Osteoblast (primary cell): ENCODE data around the gene DNAJC11. TPM values are rescaled to one million over a fixed set of nuclear protein-coding genes. Genes with fewer than 3 reads are reported as not detected.
A peak's percentile ranks its signal among the peaks of the same experiment; 100 is the strongest.
"Not testable (repeated sequence)": the region's sequence is repeated elsewhere in the genome, so short reads cannot be mapped to it uniquely, and the experiment has no call there.

Experiments used
- DNase-seq: peaks from one replicate; pipeline ENCODE4 v3.0.0; 2011; ENCODE audit warnings: low spot score, mixed read lengths; ENCODE audit not compliant: insufficient read length; ENCODE audit errors: missing footprints
- H2AFZ ChIP-seq: 2 replicates; pipeline ENCODE4 v1.6.0; 2011; ENCODE audit warnings: mild to moderate bottlenecking, low read length
- H3K27ac ChIP-seq: 2 replicates; pipeline ENCODE4 v1.5.1; 2011; ENCODE audit warnings: mild to moderate bottlenecking, low read depth, low read length, moderate library complexity
- H3K27me3 ChIP-seq: 2 replicates; pipeline ENCODE4 v1.6.0; 2012; ENCODE audit warnings: mild to moderate bottlenecking, control low read depth, inconsistent platforms, low read length, moderate library complexity; ENCODE audit not compliant: insufficient read depth
- H3K36me3 ChIP-seq: 2 replicates; pipeline ENCODE4 v1.5.1; 2011; ENCODE audit warnings: mild to moderate bottlenecking, low read length, control low read depth, moderate library complexity; ENCODE audit not compliant: insufficient read depth
- H3K4me1 ChIP-seq: 2 replicates; pipeline ENCODE4 v1.5.1; 2011; ENCODE audit warnings: mild to moderate bottlenecking, low read length, control low read depth, moderate library complexity; ENCODE audit not compliant: insufficient read depth
- H3K4me2 ChIP-seq: 2 replicates; pipeline ENCODE4 v1.6.0; 2011; ENCODE audit warnings: mild to moderate bottlenecking, low read length; ENCODE audit not compliant: insufficient read depth
- H3K4me3 ChIP-seq: fragments of 200-600 bp; sonication (generic); 3 replicates; pipeline ENCODE4 v1.5.1; 2012; ENCODE audit warnings: mild to moderate bottlenecking, low read length, inconsistent platforms; ENCODE audit not compliant: insufficient read depth
- H3K79me2 ChIP-seq: 2 replicates; pipeline ENCODE4 v1.6.0; 2012; ENCODE audit warnings: mild to moderate bottlenecking, low read length, control low read depth, inconsistent platforms; ENCODE audit not compliant: insufficient read depth
- H3K9me3 ChIP-seq: 2 replicates; pipeline ENCODE4 v1.5.1; 2011; ENCODE audit warnings: low read depth, low read length, control low read depth
- H4K20me1 ChIP-seq: 2 replicates; pipeline ENCODE4 v1.6.0; 2012; ENCODE audit warnings: mild to moderate bottlenecking, low read length, control low read depth; ENCODE audit not compliant: insufficient read depth
- CTCF ChIP-seq: IDR thresholded peaks from 2 replicates; pipeline ENCODE4 v1.5.1; 2011; ENCODE audit warnings: mild to moderate bottlenecking, low read depth, low read length, moderate library complexity; ENCODE audit errors: extremely low read depth
- total RNA-seq: library from RNA; depleted of rRNA; stranded (reverse); fragments of >200 nt; gene quantifications from 2 replicates; pipeline ENCODE4 v1.2.3, GENCODE V29; 2012

DNAJC11 gene
- total RNA-seq, 1 donor = 26.8 TPM

- Histone ChIP-seq H3K27ac (peak overlapping the region; percentile 33), H2AFZ (no peak overlapping the region), H3K4me1 (no peaks in the 10 kb centered on the region), H3K9me3 (no peaks in the 10 kb centered on the region), H3K79me2 (no peaks in the 10 kb centered on the region), H3K4me3 (peak overlapping the region; percentile 13), H3K4me2 (peak overlapping the region; percentile 40), H3K27me3 (no peaks in the 10 kb centered on the region), H4K20me1 (no peaks in the 10 kb centered on the region), H3K36me3 (peaks cover 60% of the 10 kb centered on the region)
- peak; percentile 97 for DNase-seq
- TF ChIP-seq CTCF = no peak
These were observed 63.4 kb downstream of the DNAJC11 start for GRCh38 chr1:6638226-6638625.

GRCh38 chr1:6637770-6638169 is 63.8 kb downstream of the DNAJC11 start:
- Histone ChIP-seq H4K20me1 (no peaks in the 10 kb centered on the region), H3K4me1 (no peaks in the 10 kb centered on the region), H2AFZ (no peak overlapping the region), H3K36me3 (peaks cover 60% of the 10 kb centered on the region), H3K27ac (peak overlapping the region; percentile 5), H3K4me2 (peak overlapping the region; percentile 40), H3K9me3 (no peaks in the 10 kb centered on the region), H3K27me3 (no peaks in the 10 kb centered on the region), H3K79me2 (no peaks in the 10 kb centered on the region), H3K4me3 (no peak overlapping the region)
- TF ChIP-seq CTCF = no peak
- no peak for DNase-seq

GRCh38 chr1:6636778-6637177 is 64.8 kb downstream of the DNAJC11 start:
- H3K9me3 ChIP-seq, H3K4me1 ChIP-seq, H3K79me2 ChIP-seq, H3K27ac ChIP-seq, DNase-seq, H3K27me3 ChIP-seq, H2AFZ ChIP-seq, H4K20me1 ChIP-seq, H3K4me2 ChIP-seq, H3K4me3 ChIP-seq: not testable (repeated sequence)
- H3K36me3 ChIP-seq = peaks cover 66% of the 10 kb centered on the region

- no peaks in the 10 kb centered on the region for H3K79me2 ChIP-seq
- H3K4me2 ChIP-seq = no peak overlapping the region
- DNase-seq = peak; percentile 79
- H3K4me1 ChIP-seq = no peaks in the 10 kb centered on the region
- H3K36me3 ChIP-seq = peaks cover 64% of the 10 kb centered on the region
- H3K27ac ChIP-seq = no peak overlapping the region
- no peaks in the 10 kb centered on the region for H3K9me3 ChIP-seq
- H3K27me3 ChIP-seq = no peaks in the 10 kb centered on the region
- no peaks in the 10 kb centered on the region for H4K20me1 ChIP-seq
- no peak overlapping the region for H3K4me3 ChIP-seq
- H2AFZ ChIP-seq = no peak overlapping the region
- TF ChIP-seq CTCF = no peak
These were observed 65.5 kb downstream of the DNAJC11 start for GRCh38 chr1:6635910-6636760.
